Erythroblast (primary cell): ENCODE measurements around the gene CABLES1.

ENCODE experiments used
- DNase-seq, 2 experiments: peaks; one replicate each; lab custom pipeline; 2025; lab: John Stamatoyannopoulos, UW
- GATA1 ChIP-seq: IDR thresholded peaks from 2 replicates; pipeline ENCODE4 v1.6.1; 2011; ENCODE audit warnings: low read depth, mild to moderate bottlenecking, control low read depth, low read length, moderate library complexity
- POLR2A ChIP-seq: IDR thresholded peaks from 2 replicates; pipeline ENCODE4 v1.6.1; 2011; ENCODE audit warnings: mild to moderate bottlenecking, low read length

The CABLES1 gene

DNA sequence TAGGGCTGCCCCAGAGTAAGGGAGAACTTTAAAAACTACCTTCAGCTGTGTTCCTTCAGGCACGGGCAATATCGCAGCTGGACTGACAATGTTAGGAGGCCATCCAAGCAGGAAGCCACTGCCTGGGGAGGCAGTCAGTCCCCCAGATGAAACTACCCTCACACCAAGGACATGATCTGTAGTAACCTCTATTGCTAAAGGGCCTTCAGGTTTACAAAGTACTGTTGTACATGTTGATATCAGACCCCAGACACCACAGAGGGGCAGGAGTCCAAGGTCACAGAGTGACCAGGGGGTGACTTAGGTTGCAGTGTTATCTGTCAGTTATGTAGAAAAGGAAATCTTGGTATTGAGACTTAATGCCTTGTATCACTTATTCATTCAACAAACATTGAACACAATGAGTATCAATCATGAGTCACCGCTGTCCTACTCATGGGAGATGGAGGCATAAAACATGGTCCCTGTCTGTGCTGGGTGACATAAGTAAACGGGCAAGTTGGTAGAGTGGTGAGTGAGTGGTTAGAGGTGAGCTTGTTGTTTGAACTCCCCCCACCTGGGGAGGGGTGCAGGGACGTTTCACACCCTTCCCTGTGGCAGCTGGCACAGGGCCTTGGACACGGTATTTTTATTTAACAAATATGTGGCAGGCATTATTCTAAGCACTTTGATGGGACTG, 7.1 kb downstream of the CABLES1 start:
- TF ChIP-seq POLR2A: no peak
- no peak for TF ChIP-seq GATA1
- DNase-seq: peak in 1 of 2 experiments; percentile 45

- peak; percentile 29 for TF ChIP-seq POLR2A
- no peak for TF ChIP-seq GATA1
- DNase-seq: peak; percentile 46 to 50
Observed at GRCh38 chr18:23143016-23143814, 7.9 kb downstream of the CABLES1 start.

DNA sequence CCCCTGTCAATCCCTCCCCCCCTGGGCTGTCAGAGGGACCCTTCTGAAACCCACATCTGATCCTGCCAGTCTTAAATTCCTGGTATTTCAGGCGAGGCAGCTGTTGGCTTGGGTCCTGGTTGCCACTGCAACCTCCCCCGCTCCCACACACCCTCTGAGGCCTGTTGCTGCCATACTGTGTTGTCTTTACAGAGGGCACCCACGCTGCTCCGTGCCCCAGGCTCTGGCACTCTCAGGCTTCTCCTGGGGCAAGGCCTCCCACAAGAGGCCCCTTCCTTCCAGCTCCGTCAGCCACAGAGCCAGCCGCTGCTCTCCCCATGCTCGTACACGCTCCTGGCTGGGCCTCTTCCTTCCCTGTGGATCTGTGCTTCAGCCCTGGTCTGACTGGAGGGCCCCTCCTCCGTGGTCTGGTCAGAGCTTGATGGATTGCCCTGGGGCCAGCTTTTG, 8.6 kb downstream of the CABLES1 start:
- DNase-seq: no peak
- no peak for TF ChIP-seq POLR2A
- no peak for TF ChIP-seq GATA1

DNA sequence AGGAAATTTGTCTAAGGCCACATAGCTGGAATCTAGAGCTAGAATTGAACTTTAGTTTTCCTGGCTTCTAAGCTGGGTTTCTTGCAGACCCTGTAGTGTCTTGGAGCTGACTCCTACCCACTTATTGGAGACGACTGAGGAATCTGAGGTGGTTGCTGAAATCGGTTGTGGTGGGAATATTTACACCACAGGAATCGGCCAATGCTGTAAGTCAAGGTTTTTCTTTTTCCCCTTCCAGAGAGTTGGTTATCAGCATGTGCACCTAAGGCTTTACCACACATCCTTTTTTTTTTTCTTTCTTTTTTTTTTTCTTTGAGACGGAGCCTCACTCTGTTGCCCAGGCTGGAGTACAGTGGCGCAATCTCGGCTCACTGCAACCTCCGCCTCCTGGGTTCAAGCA, 9.4 kb downstream of the CABLES1 start:
- no peak for TF ChIP-seq GATA1
- DNase-seq: no peak

DNA sequence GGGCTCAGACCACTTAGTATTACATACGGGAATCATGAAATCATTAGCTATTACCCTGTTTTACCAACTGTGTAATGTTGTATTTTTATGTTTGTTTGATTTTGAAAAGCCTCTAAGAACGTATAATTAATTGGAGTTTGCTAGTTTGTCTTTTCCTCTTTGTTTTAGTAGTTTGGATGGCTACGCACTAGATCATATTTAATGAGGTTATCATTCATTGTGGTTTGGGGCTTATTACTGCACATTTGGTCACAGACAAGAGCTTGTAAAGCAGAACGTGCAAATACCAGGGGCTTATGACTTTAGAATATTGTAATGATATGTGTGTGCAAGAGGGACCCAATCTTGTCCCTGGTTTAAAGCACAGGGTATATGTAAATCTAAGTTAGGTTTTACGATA, 10.3 kb downstream of the CABLES1 start:
- DNase-seq: no peak
- no peak for TF ChIP-seq GATA1
- no peak for TF ChIP-seq POLR2A

DNA sequence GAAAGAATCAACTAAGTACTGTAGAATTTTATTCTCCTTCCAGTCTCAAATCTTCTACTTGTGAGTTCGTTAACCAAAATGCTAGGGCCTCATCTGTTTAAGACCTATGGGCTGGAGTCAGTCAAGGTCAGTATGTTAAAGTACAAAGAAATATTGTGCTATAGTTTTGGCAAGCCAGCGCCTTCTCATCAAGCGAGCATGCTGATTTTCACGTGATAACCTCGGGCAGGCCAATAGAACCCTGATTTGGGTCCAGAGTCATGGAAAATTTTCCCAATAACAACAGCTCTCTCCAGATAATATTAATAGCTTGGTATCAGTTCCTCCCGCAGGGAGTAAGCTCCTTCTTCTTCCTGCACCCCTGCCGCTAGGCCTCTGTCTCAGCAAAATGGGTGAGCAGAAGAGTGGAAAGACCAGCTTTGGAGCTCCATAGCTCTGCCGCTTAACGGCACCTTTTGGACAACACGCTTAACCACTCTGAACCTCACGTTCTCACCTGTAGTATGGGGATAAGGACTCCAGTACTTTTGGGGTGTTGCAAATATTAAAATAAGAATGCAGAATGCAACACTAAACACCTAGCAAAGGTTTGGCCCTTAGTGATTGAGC, 11.7 kb downstream of the CABLES1 start:
- DNase-seq: no peak
- TF ChIP-seq POLR2A: no peak
- TF ChIP-seq GATA1: no peak

- no peak for DNase-seq
Observed at GRCh38 chr18:23148382-23148781, 13.1 kb downstream of the CABLES1 start.

DNA sequence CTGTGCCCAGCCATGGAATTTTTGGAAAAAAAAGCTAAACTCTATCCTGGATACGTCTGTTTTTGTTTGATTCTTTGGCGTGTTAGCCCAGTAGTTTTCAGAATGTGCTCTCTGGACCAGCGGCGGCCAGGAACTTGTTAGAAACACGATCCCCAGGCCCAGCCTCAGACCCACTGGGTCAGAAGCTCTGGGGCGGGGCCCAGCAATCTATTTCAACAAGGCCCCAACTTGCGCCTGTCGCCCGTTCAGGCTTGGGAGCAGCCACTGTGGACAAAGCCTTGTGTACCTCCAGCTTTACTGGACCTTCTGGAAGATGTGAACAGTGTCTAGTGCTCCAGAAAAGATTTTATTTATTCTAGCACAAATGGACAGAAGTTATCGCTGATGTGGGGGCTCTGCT, 14.3 kb downstream of the CABLES1 start:
- TF ChIP-seq POLR2A (no peak), GATA1 (no peak)
- no peak for DNase-seq

More at GRCh38 chr18:23148382-23148781, 13.1 kb downstream of the CABLES1 start:
- TF ChIP-seq GATA1 (no peak), POLR2A (no peak)

DNA sequence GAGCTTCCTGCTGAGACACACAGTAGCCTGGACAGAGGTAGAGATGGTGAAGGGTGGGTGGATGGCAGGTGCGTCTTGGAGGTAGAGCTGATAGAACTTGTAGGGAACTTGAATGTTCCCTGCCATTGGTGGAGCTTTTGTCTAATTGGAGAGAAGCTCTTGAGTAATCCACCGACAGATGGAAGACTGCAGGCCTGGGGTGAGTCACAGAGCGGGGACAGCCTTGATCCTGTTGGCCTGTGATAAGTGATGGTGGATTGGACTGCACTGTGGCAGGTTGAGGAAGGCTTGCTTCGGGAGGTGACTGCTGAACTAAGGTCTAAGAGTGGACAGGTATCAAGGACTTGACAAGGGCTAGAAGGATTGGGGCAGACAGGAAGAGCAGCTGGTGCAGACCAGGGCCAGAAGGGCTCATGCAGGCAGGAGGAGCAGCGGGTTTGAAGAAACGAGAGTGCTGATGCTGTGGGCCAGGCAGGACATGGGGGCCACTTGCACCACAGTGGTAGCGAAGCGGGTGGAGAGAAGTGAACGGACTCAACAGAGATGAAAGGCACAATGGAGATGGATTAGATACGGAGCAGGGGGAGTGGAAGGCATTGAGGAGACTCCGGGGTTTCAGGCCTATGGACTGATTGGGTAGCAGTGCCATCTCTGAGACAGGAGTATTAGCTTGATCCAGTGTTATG, 16.3 kb downstream of the CABLES1 start:
- no peak for TF ChIP-seq POLR2A
- TF ChIP-seq GATA1: no peak
- DNase-seq: peak; percentile 15 to 27

GRCh38 chr18:23154030-23154429, 18.7 kb downstream of the CABLES1 start:
- TF ChIP-seq GATA1 (no peak), POLR2A (no peak)
- DNase-seq: no peak

GRCh38 chr18:23154823-23155500, 19.7 kb downstream of the CABLES1 start:
- TF ChIP-seq POLR2A (no peak), GATA1 (no peak)
- DNase-seq: no peak

DNA sequence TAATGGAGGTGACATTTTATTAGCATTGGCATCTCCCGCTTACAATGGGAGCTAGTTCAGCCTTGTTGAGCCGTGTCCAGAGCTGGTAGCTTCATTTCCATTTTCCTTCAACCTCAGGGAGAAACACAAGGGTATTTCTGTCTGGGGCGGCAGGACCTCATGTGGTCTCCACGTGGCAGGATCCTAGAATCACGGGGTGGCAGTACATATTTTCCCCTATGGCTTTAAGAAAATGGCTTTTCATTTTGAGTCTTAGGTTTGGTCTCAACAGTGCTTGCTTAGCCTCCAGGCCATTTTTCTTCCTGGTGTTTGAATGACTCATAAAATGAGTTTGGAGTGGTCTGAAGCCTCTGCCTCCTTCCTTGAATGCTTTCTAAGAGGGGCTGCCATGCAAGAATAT, 20.3 kb downstream of the CABLES1 start:
- no peak for TF ChIP-seq GATA1
- no peak for TF ChIP-seq POLR2A

DNA sequence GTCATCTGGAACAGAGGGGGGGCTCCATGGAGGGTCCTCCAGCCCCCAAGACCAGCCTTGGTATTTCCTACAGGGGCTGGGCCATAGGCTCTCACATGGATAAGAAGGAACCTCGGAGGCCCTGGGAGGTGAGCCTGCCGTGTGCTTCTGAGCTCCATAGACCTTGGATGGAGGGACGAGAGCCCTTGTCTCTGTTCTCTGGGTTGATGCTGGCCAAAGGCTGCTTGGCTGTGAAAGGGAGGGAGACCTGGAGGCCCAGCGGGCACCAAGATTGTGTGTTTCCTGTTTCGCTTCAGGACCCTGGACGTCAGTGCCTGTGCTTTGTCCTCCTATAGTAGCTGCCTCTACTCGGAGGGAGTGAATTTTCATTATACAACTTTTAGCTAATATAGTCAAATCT, 20.8 kb downstream of the CABLES1 start:
- TF ChIP-seq GATA1: no peak
- TF ChIP-seq POLR2A: no peak
- DNase-seq: no peak

More for the DNA sequence above, 20.3 kb downstream of the CABLES1 start:
- DNase-seq: no peak
